ENCODE results near the gene VIM. TPM values are rescaled to one million over a fixed set of nuclear protein-coding genes. Genes with fewer than 3 reads are reported as not detected.

VIM gene
- total and polyA plus RNA-seq, 2 experiments from 2014 or later = 131 to 228 TPM

DNA sequence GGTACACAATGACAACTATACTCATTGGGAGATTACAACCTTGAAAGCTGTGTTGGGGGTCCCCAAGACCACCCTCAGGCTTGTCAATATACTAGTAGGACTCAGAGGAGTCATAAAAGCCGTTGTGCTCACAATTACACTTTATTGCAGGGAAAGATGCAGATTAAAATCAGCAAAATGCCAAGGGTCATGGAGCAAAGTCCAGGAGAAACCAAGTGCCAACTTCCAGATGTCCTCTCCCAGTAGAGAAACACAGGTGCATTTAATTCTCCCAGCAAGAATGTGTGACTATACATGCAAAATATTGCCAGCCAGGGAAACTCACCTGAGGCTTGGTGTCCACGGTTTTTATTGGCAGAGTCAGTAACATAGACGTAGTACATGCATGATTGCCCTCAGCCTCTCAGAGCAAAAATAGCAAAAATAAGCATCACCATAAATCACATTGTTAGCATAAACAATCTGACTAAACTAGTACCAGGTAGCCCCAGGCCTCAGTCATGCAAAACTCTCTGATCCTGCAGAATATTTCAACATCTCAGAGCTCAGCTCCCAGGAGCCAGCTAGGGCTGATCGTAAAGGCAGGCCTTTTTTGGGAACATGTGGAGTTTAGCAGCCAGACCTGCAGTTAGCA lies 50.7 kb downstream of the VIM start:
- Histone ChIP-seq H4K20me1 (replicated peaks; ENCODE audit: insufficient read depth) (no peaks in the 10 kb centered on the region), H3K36me3 (ENCODE audit: insufficient read depth) (no peaks in the 10 kb centered on the region; the same call in 1 of the 2 replicates), H3K4me1 (ENCODE audit: insufficient read depth) (no peaks in the 10 kb centered on the region), H3K27ac (ENCODE audit: low read depth) (no peak overlapping the region), H2AFZ (no peak overlapping the region), H3K9me2 (ENCODE audit: insufficient read depth) (no peaks in the 10 kb centered on the region), H3F3A (replicated peaks; ENCODE audit: low read depth) (no peaks in the 10 kb centered on the region), H3K79me2 (replicated peaks; ENCODE audit: insufficient read depth) (no peaks in the 10 kb centered on the region), H3K4me3 (no peak overlapping the region), H3K27me3 (ENCODE audit: insufficient read depth) (no peaks in the 10 kb centered on the region), H3K4me2 (no peak overlapping the region)
- Mint-ChIP-seq H3K9me3 (peaks cover 73% of the 10 kb centered on the region), H3K36me3 (ENCODE audit: low read depth) (peaks cover 37% of the 10 kb centered on the region), H3K27ac (no peak overlapping the region), H3K4me1 (no peaks in the 10 kb centered on the region), H3K27me3 (ENCODE audit: insufficient read depth, low read depth, poor library complexity) (peaks cover 1% of the 10 kb centered on the region), H3K4me3 (no peak overlapping the region)
- no peak for TF ChIP-seq ZNF114 (CRISPR knock-in tag; IDR thresholded peaks at IDR 0.05)
- TF ChIP-seq POLR2AphosphoS5 (IDR thresholded peaks at IDR 0.05; ENCODE audit: low read depth) = no peak
- TF ChIP-seq CREB1 (CRISPR knock-in tag; IDR thresholded peaks at IDR 0.05; ENCODE audit: low read depth) = no peak
- TF ChIP-seq, protein P1, sequence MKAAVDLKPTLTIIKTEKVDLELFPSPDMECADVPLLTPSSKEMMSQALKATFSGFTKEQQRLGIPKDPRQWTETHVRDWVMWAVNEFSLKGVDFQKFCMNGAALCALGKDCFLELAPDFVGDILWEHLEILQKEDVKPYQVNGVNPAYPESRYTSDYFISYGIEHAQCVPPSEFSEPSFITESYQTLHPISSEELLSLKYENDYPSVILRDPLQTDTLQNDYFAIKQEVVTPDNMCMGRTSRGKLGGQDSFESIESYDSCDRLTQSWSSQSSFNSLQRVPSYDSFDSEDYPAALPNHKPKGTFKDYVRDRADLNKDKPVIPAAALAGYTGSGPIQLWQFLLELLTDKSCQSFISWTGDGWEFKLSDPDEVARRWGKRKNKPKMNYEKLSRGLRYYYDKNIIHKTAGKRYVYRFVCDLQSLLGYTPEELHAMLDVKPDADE (IDR thresholded peaks at IDR 0.05) = no peak
- no peak for TF ChIP-seq STAT1 (IDR thresholded peaks at IDR 0.05; ENCODE audit: unreplicated experiment)
- no peak for TF ChIP-seq NANOG (IDR thresholded peaks at IDR 0.05; ENCODE audit: borderline replicate concordance)
- no peak for TF ChIP-seq EZH2phosphoT487 (IDR thresholded peaks at IDR 0.05; ENCODE audit: unreplicated experiment)
- no peak for TF ChIP-seq ZNF331 (CRISPR knock-in tag; IDR thresholded peaks at IDR 0.05; ENCODE audit: low read depth)
- no peak for TF ChIP-seq REST (IDR thresholded peaks at IDR 0.05; ENCODE audit: unreplicated experiment)
- no peak for DNase-seq (ENCODE audit: low spot score)
- no peak for ATAC-seq

- Histone ChIP-seq H3K36me3 (ENCODE audit: insufficient read depth) (no peaks in the 10 kb centered on the region; the same call in 1 of the 2 replicates), H4K20me1 (replicated peaks; ENCODE audit: insufficient read depth) (no peaks in the 10 kb centered on the region), H3K79me2 (replicated peaks; ENCODE audit: insufficient read depth) (no peaks in the 10 kb centered on the region), H3K4me2 (no peak overlapping the region), H3K4me3 (no peak overlapping the region), H2AFZ (no peak overlapping the region), H3K9me2 (ENCODE audit: insufficient read depth) (no peaks in the 10 kb centered on the region), H3K27ac (ENCODE audit: low read depth) (no peak overlapping the region), H3F3A (replicated peaks; ENCODE audit: low read depth) (no peaks in the 10 kb centered on the region), H3K27me3 (ENCODE audit: insufficient read depth) (no peaks in the 10 kb centered on the region), H3K4me1 (ENCODE audit: insufficient read depth) (no peaks in the 10 kb centered on the region)
- Mint-ChIP-seq H3K9me3 (peaks cover 53% of the 10 kb centered on the region), H3K36me3 (ENCODE audit: low read depth) (peaks cover 26% of the 10 kb centered on the region), H3K4me3 (no peak overlapping the region), H3K27me3 (ENCODE audit: insufficient read depth, low read depth, poor library complexity) (no peaks in the 10 kb centered on the region), H3K4me1 (no peaks in the 10 kb centered on the region), H3K27ac (no peak overlapping the region)
- DNase-seq (ENCODE audit: low spot score) (no peak), ATAC-seq (no peak)
- TF ChIP-seq STAT1 (IDR thresholded peaks at IDR 0.05; ENCODE audit: unreplicated experiment) (no peak), JUNB (IDR thresholded peaks at IDR 0.05; ENCODE audit: unreplicated experiment) (no peak), REST (IDR thresholded peaks at IDR 0.05; ENCODE audit: unreplicated experiment) (no peak)
Observed at GRCh38 chr10:17282311-17282710, 54.3 kb downstream of the VIM start.
